ENCODE data around the gene TPT1.
"Not testable (repeated sequence)": the region's sequence is repeated elsewhere in the genome, so short reads cannot be mapped to it uniquely, and the experiment has no call there.

TPT1 gene

GRCh38 chr13:45306966-45307365 lies 34.0 kb downstream of the TPT1 start:
- Histone ChIP-seq H3K27me3 (replicated peaks; ENCODE audit: control insufficient read depth, insufficient read depth, low read length, poor library complexity, severe bottlenecking) (no peaks in the 10 kb centered on the region), H3K4me3 (ENCODE audit: insufficient read depth, low read depth, low read length, poor library complexity, severe bottlenecking) (no peak overlapping the region), H3K36me3 (ENCODE audit: control insufficient read depth, insufficient read depth, low read length) (no peaks in the 10 kb centered on the region), H3K9me3 (ENCODE audit: control insufficient read depth, low read length) (no peaks in the 10 kb centered on the region), H3K4me1 (ENCODE audit: control insufficient read depth, insufficient read depth, low read length, poor library complexity, severe bottlenecking) (peaks cover 12% of the 10 kb centered on the region), H3K27ac (ENCODE audit: insufficient read depth, low read length, poor library complexity, severe bottlenecking) (no peak overlapping the region)
- DNase-seq, result no peak

DNA sequence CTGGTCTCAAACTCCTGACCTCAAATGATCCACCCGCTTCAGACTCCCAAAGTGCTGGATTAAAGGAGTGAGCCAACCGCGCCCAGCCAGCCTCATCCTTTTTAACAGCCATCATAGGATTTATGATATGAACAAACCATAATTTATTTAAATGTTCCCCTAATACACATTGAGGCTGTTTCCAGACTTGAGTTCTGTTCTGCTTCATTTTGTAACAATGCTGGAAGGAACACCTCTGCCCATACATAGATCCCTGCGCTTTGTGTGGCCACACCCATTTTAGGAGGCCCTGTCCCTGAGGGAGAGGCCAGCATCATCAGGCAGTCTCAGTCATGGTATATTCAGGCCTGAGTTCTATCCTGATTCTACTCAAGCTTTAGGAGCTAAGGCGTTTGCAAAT lies 35.9 kb downstream of the TPT1 start:
- Histone ChIP-seq H3K9me3 (ENCODE audit: control insufficient read depth, low read length) (no peaks in the 10 kb centered on the region), H3K4me1 (ENCODE audit: control insufficient read depth, insufficient read depth, low read length, poor library complexity, severe bottlenecking) (no peaks in the 10 kb centered on the region), H3K4me3 (ENCODE audit: insufficient read depth, low read depth, low read length, poor library complexity, severe bottlenecking) (no peak overlapping the region), H3K27me3 (replicated peaks; ENCODE audit: control insufficient read depth, insufficient read depth, low read length, poor library complexity, severe bottlenecking) (no peaks in the 10 kb centered on the region), H3K36me3 (ENCODE audit: control insufficient read depth, insufficient read depth, low read length) (no peaks in the 10 kb centered on the region), H3K27ac (ENCODE audit: insufficient read depth, low read length, poor library complexity, severe bottlenecking) (no peak overlapping the region)
- no peak for DNase-seq

DNA sequence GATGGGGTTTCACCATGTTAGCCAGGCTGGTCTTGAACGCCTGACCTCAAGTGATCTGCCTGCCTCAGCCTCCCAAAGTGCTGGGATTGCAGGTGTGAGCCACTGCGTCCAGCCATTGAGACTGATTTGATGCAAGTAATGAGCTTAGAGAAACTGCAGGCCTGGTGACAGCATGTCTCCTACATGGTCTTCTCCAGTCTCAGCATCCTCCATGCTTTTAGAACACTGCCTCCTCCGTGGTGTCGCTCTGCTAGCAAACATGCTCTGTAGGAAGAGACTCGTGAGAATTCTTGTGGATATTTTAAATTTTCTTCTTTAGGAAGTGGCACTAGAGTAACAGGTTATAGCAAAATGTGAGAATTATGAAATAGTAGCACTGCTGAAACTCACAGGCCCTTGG lies 37.1 kb downstream of the TPT1 start:
- no peaks in the 10 kb centered on the region for H3K27me3 ChIP-seq (replicated peaks; ENCODE audit: control insufficient read depth, insufficient read depth, low read length, poor library complexity, severe bottlenecking)
- DNase-seq, result no peak
- no peaks in the 10 kb centered on the region for H3K9me3 ChIP-seq (ENCODE audit: control insufficient read depth, low read length)
- H3K4me1 ChIP-seq (ENCODE audit: control insufficient read depth, insufficient read depth, low read length, poor library complexity, severe bottlenecking), result no peaks in the 10 kb centered on the region
- H3K27ac ChIP-seq (ENCODE audit: insufficient read depth, low read length, poor library complexity, severe bottlenecking), result no peak overlapping the region
- no peaks in the 10 kb centered on the region for H3K36me3 ChIP-seq (ENCODE audit: control insufficient read depth, insufficient read depth, low read length)
- no peak overlapping the region for H3K4me3 ChIP-seq (ENCODE audit: insufficient read depth, low read depth, low read length, poor library complexity, severe bottlenecking)

DNA sequence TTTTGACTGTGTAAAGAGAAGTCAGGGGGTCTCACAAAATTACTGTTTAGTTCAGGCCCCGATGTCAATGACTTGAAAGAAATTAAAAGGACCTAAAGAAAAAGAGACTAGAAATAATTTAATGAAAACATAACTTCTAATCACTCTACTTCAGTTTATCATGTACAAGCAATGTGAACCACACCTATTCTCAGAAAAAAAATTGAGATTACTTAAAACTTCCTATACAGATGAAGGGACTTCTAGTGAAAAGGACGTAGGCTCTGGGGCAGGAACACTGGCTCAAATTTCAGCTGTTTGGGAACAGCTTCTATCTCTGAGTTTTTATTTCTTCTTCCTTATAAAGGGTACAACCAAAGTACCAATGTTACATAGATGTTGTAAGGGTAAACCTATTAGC lies 38.0 kb downstream of the TPT1 start:
- H3K4me3 ChIP-seq (ENCODE audit: insufficient read depth, low read depth, low read length, poor library complexity, severe bottlenecking), result no peak overlapping the region
- H3K36me3 ChIP-seq (ENCODE audit: control insufficient read depth, insufficient read depth, low read length), result no peaks in the 10 kb centered on the region
- no peak for DNase-seq
- no peaks in the 10 kb centered on the region for H3K9me3 ChIP-seq (ENCODE audit: control insufficient read depth, low read length)
- H3K27ac ChIP-seq (ENCODE audit: insufficient read depth, low read length, poor library complexity, severe bottlenecking), result no peak overlapping the region
- H3K4me1 ChIP-seq (ENCODE audit: control insufficient read depth, insufficient read depth, low read length, poor library complexity, severe bottlenecking), result peaks cover 5% of the 10 kb centered on the region
- H3K27me3 ChIP-seq (replicated peaks; ENCODE audit: control insufficient read depth, insufficient read depth, low read length, poor library complexity, severe bottlenecking), result no peaks in the 10 kb centered on the region

DNA sequence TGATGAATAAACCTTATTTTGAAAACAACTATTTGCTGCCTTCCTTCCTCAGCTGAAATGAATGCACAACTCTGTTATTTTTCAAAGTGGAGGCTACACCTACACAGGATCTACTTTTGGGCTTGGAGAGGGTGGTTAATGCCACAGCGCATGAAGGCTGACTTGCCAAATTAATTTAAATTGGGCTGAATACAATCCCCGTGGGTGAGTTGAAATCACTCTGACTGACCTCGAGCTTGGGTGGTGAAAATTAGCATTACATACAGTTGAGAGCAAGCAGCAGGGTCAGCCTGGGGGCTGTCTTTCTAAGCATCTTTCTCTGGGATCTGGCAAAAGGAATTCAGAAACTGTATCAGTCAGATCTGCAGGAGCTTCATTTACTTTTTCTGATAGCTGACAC lies 38.5 kb downstream of the TPT1 start:
- no peak overlapping the region for H3K4me3 ChIP-seq (ENCODE audit: insufficient read depth, low read depth, low read length, poor library complexity, severe bottlenecking)
- no peaks in the 10 kb centered on the region for H3K36me3 ChIP-seq (ENCODE audit: control insufficient read depth, insufficient read depth, low read length)
- no peak overlapping the region for H3K27ac ChIP-seq (ENCODE audit: insufficient read depth, low read length, poor library complexity, severe bottlenecking)
- peaks cover 10% of the 10 kb centered on the region for H3K4me1 ChIP-seq (ENCODE audit: control insufficient read depth, insufficient read depth, low read length, poor library complexity, severe bottlenecking)
- no peaks in the 10 kb centered on the region for H3K27me3 ChIP-seq (replicated peaks; ENCODE audit: control insufficient read depth, insufficient read depth, low read length, poor library complexity, severe bottlenecking)
- H3K9me3 ChIP-seq (ENCODE audit: control insufficient read depth, low read length), result no peaks in the 10 kb centered on the region
- no peak for DNase-seq

DNA sequence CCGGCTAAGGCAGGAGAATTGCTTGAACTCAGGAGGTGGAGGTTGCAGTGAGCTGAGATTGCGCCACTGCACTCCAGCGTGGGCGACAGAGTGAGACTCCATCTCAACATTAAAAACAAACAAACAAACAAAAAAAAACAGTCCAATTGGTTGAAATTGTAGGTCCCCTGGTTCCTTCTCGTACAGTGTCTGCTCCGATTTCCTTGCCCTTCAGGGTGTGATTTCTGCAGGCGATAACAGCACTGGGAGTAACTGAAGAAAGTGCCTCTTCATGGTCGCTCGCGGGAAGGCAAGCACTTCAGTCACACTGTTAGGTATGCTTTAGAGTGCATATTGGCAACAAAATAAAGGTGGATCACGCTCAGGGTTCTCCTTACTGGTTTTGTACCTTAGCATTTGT lies 39.7 kb downstream of the TPT1 start:
- Histone ChIP-seq H3K4me1 (ENCODE audit: control insufficient read depth, insufficient read depth, low read length, poor library complexity, severe bottlenecking) (peaks cover 21% of the 10 kb centered on the region), H3K27ac (ENCODE audit: insufficient read depth, low read length, poor library complexity, severe bottlenecking) (no peak overlapping the region), H3K36me3 (ENCODE audit: control insufficient read depth, insufficient read depth, low read length) (no peaks in the 10 kb centered on the region), H3K9me3 (ENCODE audit: control insufficient read depth, low read length) (no peaks in the 10 kb centered on the region), H3K4me3 (ENCODE audit: insufficient read depth, low read depth, low read length, poor library complexity, severe bottlenecking) (no peak overlapping the region), H3K27me3 (replicated peaks; ENCODE audit: control insufficient read depth, insufficient read depth, low read length, poor library complexity, severe bottlenecking) (no peaks in the 10 kb centered on the region)
- DNase-seq, result no peak

- H3K27me3 ChIP-seq (replicated peaks; ENCODE audit: control insufficient read depth, insufficient read depth, low read length, poor library complexity, severe bottlenecking), result no peaks in the 10 kb centered on the region
- DNase-seq, result no peak
- peaks cover 24% of the 10 kb centered on the region for H3K4me1 ChIP-seq (ENCODE audit: control insufficient read depth, insufficient read depth, low read length, poor library complexity, severe bottlenecking)
- H3K4me3 ChIP-seq (ENCODE audit: insufficient read depth, low read depth, low read length, poor library complexity, severe bottlenecking), result no peak overlapping the region
- H3K36me3 ChIP-seq (ENCODE audit: control insufficient read depth, insufficient read depth, low read length), result no peaks in the 10 kb centered on the region
- no peak overlapping the region for H3K27ac ChIP-seq (ENCODE audit: insufficient read depth, low read length, poor library complexity, severe bottlenecking)
- H3K9me3 ChIP-seq (ENCODE audit: control insufficient read depth, low read length), result no peaks in the 10 kb centered on the region
These were observed 40.6 kb downstream of the TPT1 start for GRCh38 chr13:45300190-45300985.

- DNase-seq, result no peak
- H3K9me3 ChIP-seq (ENCODE audit: control insufficient read depth, low read length), result no peaks in the 10 kb centered on the region
- no peaks in the 10 kb centered on the region for H3K27me3 ChIP-seq (replicated peaks; ENCODE audit: control insufficient read depth, insufficient read depth, low read length, poor library complexity, severe bottlenecking)
- H3K36me3 ChIP-seq (ENCODE audit: control insufficient read depth, insufficient read depth, low read length), result no peaks in the 10 kb centered on the region
- peaks cover 24% of the 10 kb centered on the region for H3K4me1 ChIP-seq (ENCODE audit: control insufficient read depth, insufficient read depth, low read length, poor library complexity, severe bottlenecking)
- H3K4me3 ChIP-seq (ENCODE audit: insufficient read depth, low read depth, low read length, poor library complexity, severe bottlenecking), result no peak overlapping the region
- H3K27ac ChIP-seq (ENCODE audit: insufficient read depth, low read length, poor library complexity, severe bottlenecking), result no peak overlapping the region
These were observed 41.8 kb downstream of the TPT1 start for GRCh38 chr13:45299194-45299593.

GRCh38 chr13:45298550-45298949 lies 42.4 kb downstream of the TPT1 start:
- H3K27me3 ChIP-seq (replicated peaks; ENCODE audit: control insufficient read depth, insufficient read depth, low read length, poor library complexity, severe bottlenecking); DNase-seq; H3K9me3 ChIP-seq (ENCODE audit: control insufficient read depth, low read length); H3K27ac ChIP-seq (ENCODE audit: insufficient read depth, low read length, poor library complexity, severe bottlenecking); H3K4me3 ChIP-seq (ENCODE audit: insufficient read depth, low read depth, low read length, poor library complexity, severe bottlenecking); H3K36me3 ChIP-seq (ENCODE audit: control insufficient read depth, insufficient read depth, low read length): not testable (repeated sequence)
- H3K4me1 ChIP-seq (ENCODE audit: control insufficient read depth, insufficient read depth, low read length, poor library complexity, severe bottlenecking), result peaks cover 24% of the 10 kb centered on the region

GRCh38 chr13:45298206-45298505 lies 42.8 kb downstream of the TPT1 start:
- no peak overlapping the region for H3K27ac ChIP-seq (ENCODE audit: insufficient read depth, low read length, poor library complexity, severe bottlenecking)
- no peaks in the 10 kb centered on the region for H3K36me3 ChIP-seq (ENCODE audit: control insufficient read depth, insufficient read depth, low read length)
- no peaks in the 10 kb centered on the region for H3K27me3 ChIP-seq (replicated peaks; ENCODE audit: control insufficient read depth, insufficient read depth, low read length, poor library complexity, severe bottlenecking)
- H3K9me3 ChIP-seq (ENCODE audit: control insufficient read depth, low read length), result no peaks in the 10 kb centered on the region
- peaks cover 24% of the 10 kb centered on the region for H3K4me1 ChIP-seq (ENCODE audit: control insufficient read depth, insufficient read depth, low read length, poor library complexity, severe bottlenecking)
- no peak for DNase-seq
- H3K4me3 ChIP-seq (ENCODE audit: insufficient read depth, low read depth, low read length, poor library complexity, severe bottlenecking), result no peak overlapping the region
